Measurements from ENCODE around the gene IRF2BPL. TPM values are rescaled to one million over a fixed set of nuclear protein-coding genes. Genes with fewer than 3 reads are reported as not detected.

IRF2BPL gene
- total RNA-seq (10 to 100 TPM; 23.7 to 41.3 TPM), polyA plus RNA-seq (ENCODE audit: insufficient read length in 2 of 2) (10 to 100 TPM; 49.2 to 55.0 TPM)
- long read RNA-seq, donor 1, full-length matches to known transcripts, result 128 of 128 reads
- long read RNA-seq, donor 1, partial matches to known transcripts, result 0 of 128 reads
- long read RNA-seq, donor 1, other reads (novel, unspliced or antisense), result 0 of 128 reads
- long read RNA-seq, donor 2, full-length matches to known transcripts, result 58 of 58 reads
- long read RNA-seq, donor 2, partial matches to known transcripts, result 0 of 58 reads
- long read RNA-seq, donor 2, other reads (novel, unspliced or antisense), result 0 of 58 reads
- long read RNA-seq, donor 3, full-length matches to known transcripts, result 90 of 90 reads
- long read RNA-seq, donor 3, partial matches to known transcripts, result 0 of 90 reads
- long read RNA-seq, donor 3, other reads (novel, unspliced or antisense), result 0 of 90 reads
- long read RNA-seq, donor 4, full-length matches to known transcripts, result 94 of 94 reads
- long read RNA-seq, donor 4, partial matches to known transcripts, result 0 of 94 reads
- long read RNA-seq, donor 4, other reads (novel, unspliced or antisense), result 0 of 94 reads

- Histone ChIP-seq H3K27me3 (ENCODE audit: control insufficient read depth, insufficient read depth, low read length) (no peaks in the 10 kb centered on the region), H3K9me3 (ENCODE audit: control insufficient read depth, insufficient read depth, low read length) (no peaks in the 10 kb centered on the region), H3K4me3 (ENCODE audit: low read depth, low read length) (peak within 1 kb of the TSS; percentile 78), H3K36me3 (ENCODE audit: control insufficient read depth, insufficient read depth, low read length) (peaks cover 20% of the 10 kb centered on the region), H3K4me1 (ENCODE audit: control insufficient read depth, insufficient read depth, low read length) (peaks cover 64% of the 10 kb centered on the region), H3K27ac (ENCODE audit: low read depth, low read length) (peak within 1 kb of the TSS; percentile 100)
- WGBS (ENCODE audit: insufficient coverage), result under 1% methylated on average over 75 of the region's 84 CpGs
- DNase-seq (ENCODE audit: low read depth in 4 of 6, low spot score in 6 of 6), result peak; percentile 88 to 99 (median 96)
Measured at GRCh38 chr14:77028384-77029231, at the start of gene IRF2BPL. Gene IRF2BPL (minus strand): TSS chr14:77028708. CDS start chr14:77027792, 916 bp downstream.

- Histone ChIP-seq H3K4me3 (ENCODE audit: low read depth, low read length) (no peak overlapping the region), H3K27ac (ENCODE audit: low read depth, low read length) (peak overlapping the region; percentile 80), H3K27me3 (ENCODE audit: control insufficient read depth, insufficient read depth, low read length) (no peaks in the 10 kb centered on the region), H3K36me3 (ENCODE audit: control insufficient read depth, insufficient read depth, low read length) (no peaks in the 10 kb centered on the region), H3K4me1 (ENCODE audit: control insufficient read depth, insufficient read depth, low read length) (peaks cover 18% of the 10 kb centered on the region), H3K9me3 (ENCODE audit: control insufficient read depth, insufficient read depth, low read length) (peaks cover 2% of the 10 kb centered on the region)
- DNase-seq (ENCODE audit: low read depth in 4 of 6, low spot score in 6 of 6), result no peak
- 92% methylated on average over 2 of the region's 3 CpGs for WGBS (ENCODE audit: insufficient coverage)
Measured at GRCh38 chr14:77077040-77077439, 48.5 kb upstream of the IRF2BPL start.

GRCh38 chr14:77076113-77076631, 47.7 kb upstream of the IRF2BPL start:
- H3K27me3 ChIP-seq (ENCODE audit: control insufficient read depth, insufficient read depth, low read length), result no peaks in the 10 kb centered on the region
- peak overlapping the region; percentile 1 for H3K4me3 ChIP-seq (ENCODE audit: low read depth, low read length)
- H3K9me3 ChIP-seq (ENCODE audit: control insufficient read depth, insufficient read depth, low read length), result peaks cover 2% of the 10 kb centered on the region
- no peaks in the 10 kb centered on the region for H3K36me3 ChIP-seq (ENCODE audit: control insufficient read depth, insufficient read depth, low read length)
- peak overlapping the region; percentile 80 for H3K27ac ChIP-seq (ENCODE audit: low read depth, low read length)
- peak in 1 of 6 donors; percentile 63 for DNase-seq (ENCODE audit: low read depth in 4 of 6, low spot score in 6 of 6)
- H3K4me1 ChIP-seq (ENCODE audit: control insufficient read depth, insufficient read depth, low read length), result peaks cover 18% of the 10 kb centered on the region
- WGBS (ENCODE audit: insufficient coverage), result 29% methylated on average over 5 of the region's 10 CpGs

- DNase-seq (ENCODE audit: low read depth in 4 of 6, low spot score in 6 of 6), result no peak
- no peak overlapping the region for H3K27ac ChIP-seq (ENCODE audit: low read depth, low read length)
Measured at GRCh38 chr14:77074969-77075368, 46.5 kb upstream of the IRF2BPL start.

GRCh38 chr14:77071938-77072388, 43.5 kb upstream of the IRF2BPL start:
- DNase-seq (ENCODE audit: low read depth in 4 of 6, low spot score in 6 of 6), result no peak
- H3K9me3 ChIP-seq (ENCODE audit: control insufficient read depth, insufficient read depth, low read length), result no peaks in the 10 kb centered on the region
- H3K4me1 ChIP-seq (ENCODE audit: control insufficient read depth, insufficient read depth, low read length), result peaks cover 40% of the 10 kb centered on the region
- H3K4me3 ChIP-seq (ENCODE audit: low read depth, low read length), result no peak overlapping the region
- no peak overlapping the region for H3K27ac ChIP-seq (ENCODE audit: low read depth, low read length)
- no peaks in the 10 kb centered on the region for H3K27me3 ChIP-seq (ENCODE audit: control insufficient read depth, insufficient read depth, low read length)
- H3K36me3 ChIP-seq (ENCODE audit: control insufficient read depth, insufficient read depth, low read length), result no peaks in the 10 kb centered on the region
- 89% methylated on average over 3 of the region's 3 CpGs for WGBS (ENCODE audit: insufficient coverage)

More at GRCh38 chr14:77074969-77075368, 46.5 kb upstream of the IRF2BPL start:
- H3K36me3 ChIP-seq (ENCODE audit: control insufficient read depth, insufficient read depth, low read length), result no peaks in the 10 kb centered on the region
- H3K4me3 ChIP-seq (ENCODE audit: low read depth, low read length), result no peak overlapping the region
- H3K9me3 ChIP-seq (ENCODE audit: control insufficient read depth, insufficient read depth, low read length), result no peaks in the 10 kb centered on the region
- no peaks in the 10 kb centered on the region for H3K27me3 ChIP-seq (ENCODE audit: control insufficient read depth, insufficient read depth, low read length)
- peaks cover 24% of the 10 kb centered on the region for H3K4me1 ChIP-seq (ENCODE audit: control insufficient read depth, insufficient read depth, low read length)

- no peak overlapping the region for H3K27ac ChIP-seq (ENCODE audit: low read depth, low read length)
- no peak for DNase-seq (ENCODE audit: low read depth in 4 of 6, low spot score in 6 of 6)
- H3K27me3 ChIP-seq (ENCODE audit: control insufficient read depth, insufficient read depth, low read length), result no peaks in the 10 kb centered on the region
- 67% methylated on average over 7 of the region's 7 CpGs for WGBS (ENCODE audit: insufficient coverage)
- H3K36me3 ChIP-seq (ENCODE audit: control insufficient read depth, insufficient read depth, low read length), result no peaks in the 10 kb centered on the region
- H3K4me3 ChIP-seq (ENCODE audit: low read depth, low read length), result no peak overlapping the region
- H3K4me1 ChIP-seq (ENCODE audit: control insufficient read depth, insufficient read depth, low read length), result peaks cover 38% of the 10 kb centered on the region
- no peaks in the 10 kb centered on the region for H3K9me3 ChIP-seq (ENCODE audit: control insufficient read depth, insufficient read depth, low read length)
Measured at GRCh38 chr14:77069551-77069950, 41.0 kb upstream of the IRF2BPL start.

- Histone ChIP-seq H3K4me1 (ENCODE audit: control insufficient read depth, insufficient read depth, low read length) (peaks cover 46% of the 10 kb centered on the region), H3K36me3 (ENCODE audit: control insufficient read depth, insufficient read depth, low read length) (no peaks in the 10 kb centered on the region), H3K4me3 (ENCODE audit: low read depth, low read length) (no peak overlapping the region), H3K27me3 (ENCODE audit: control insufficient read depth, insufficient read depth, low read length) (no peaks in the 10 kb centered on the region), H3K27ac (ENCODE audit: low read depth, low read length) (no peak overlapping the region), H3K9me3 (ENCODE audit: control insufficient read depth, insufficient read depth, low read length) (no peaks in the 10 kb centered on the region)
- 72% methylated on average over 4 of the region's 5 CpGs for WGBS (ENCODE audit: insufficient coverage)
- no peak for DNase-seq (ENCODE audit: low read depth in 4 of 6, low spot score in 6 of 6)
Measured at GRCh38 chr14:77068517-77069200, 40.2 kb upstream of the IRF2BPL start.

GRCh38 chr14:77067632-77068516, 39.4 kb upstream of the IRF2BPL start:
- Histone ChIP-seq H3K4me3 (ENCODE audit: low read depth, low read length) (no peak overlapping the region), H3K27ac (ENCODE audit: low read depth, low read length) (no peak overlapping the region), H3K27me3 (ENCODE audit: control insufficient read depth, insufficient read depth, low read length) (no peaks in the 10 kb centered on the region), H3K4me1 (ENCODE audit: control insufficient read depth, insufficient read depth, low read length) (peaks cover 46% of the 10 kb centered on the region), H3K36me3 (ENCODE audit: control insufficient read depth, insufficient read depth, low read length) (no peaks in the 10 kb centered on the region), H3K9me3 (ENCODE audit: control insufficient read depth, insufficient read depth, low read length) (no peaks in the 10 kb centered on the region)
- WGBS (ENCODE audit: insufficient coverage), result 59% methylated on average over 7 of the region's 11 CpGs
- peak in 3 of 6 donors; percentile 72 to 95 (median 92) for DNase-seq (ENCODE audit: low read depth in 4 of 6, low spot score in 6 of 6)

Measured in spinal cord (tissue), 10 donors.